DND-41 (cell line): ENCODE measurements around the gene OR6F1.

Experiments used
- EZH2 ChIP-seq: IDR thresholded peaks from 3 replicates; pipeline ENCODE4 v1.6.1; 2012; ENCODE audit warnings: borderline replicate concordance, low read depth, mild to moderate bottlenecking, moderate library complexity, low read length, inconsistent platforms; ENCODE audit not compliant: severe bottlenecking
- TF ChIP-seq, protein P1 (sequence below): IDR thresholded peaks from 2 replicates; pipeline ENCODE4 v1.5.1; 2012; ENCODE audit warnings: borderline replicate concordance, low read length, moderate library complexity, mild to moderate bottlenecking; ENCODE audit not compliant: poor library complexity, severe bottlenecking; ENCODE audit errors: extremely low read depth

DNA sequence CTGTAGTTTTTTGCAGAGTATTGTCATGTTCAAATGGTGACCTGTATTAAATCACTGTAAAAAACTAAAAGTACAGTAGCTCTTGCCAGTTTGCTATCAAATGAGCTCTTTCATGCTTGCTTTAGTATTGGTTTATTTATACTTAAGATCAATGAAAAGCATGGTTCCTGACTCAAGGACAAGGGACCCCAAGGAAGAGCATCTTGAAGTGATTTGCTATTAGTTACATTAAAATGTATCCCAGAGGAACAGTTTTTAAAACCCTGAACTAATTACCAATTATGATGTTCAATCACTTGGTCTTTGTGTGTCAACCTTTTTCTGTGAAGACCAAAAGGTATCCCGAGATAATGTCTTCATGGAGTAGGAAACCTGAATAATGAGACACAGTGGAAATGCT is 36.8 kb downstream of the OR6F1 start, which contains the start of gene OR13G1:
- TF ChIP-seq, protein P1, sequence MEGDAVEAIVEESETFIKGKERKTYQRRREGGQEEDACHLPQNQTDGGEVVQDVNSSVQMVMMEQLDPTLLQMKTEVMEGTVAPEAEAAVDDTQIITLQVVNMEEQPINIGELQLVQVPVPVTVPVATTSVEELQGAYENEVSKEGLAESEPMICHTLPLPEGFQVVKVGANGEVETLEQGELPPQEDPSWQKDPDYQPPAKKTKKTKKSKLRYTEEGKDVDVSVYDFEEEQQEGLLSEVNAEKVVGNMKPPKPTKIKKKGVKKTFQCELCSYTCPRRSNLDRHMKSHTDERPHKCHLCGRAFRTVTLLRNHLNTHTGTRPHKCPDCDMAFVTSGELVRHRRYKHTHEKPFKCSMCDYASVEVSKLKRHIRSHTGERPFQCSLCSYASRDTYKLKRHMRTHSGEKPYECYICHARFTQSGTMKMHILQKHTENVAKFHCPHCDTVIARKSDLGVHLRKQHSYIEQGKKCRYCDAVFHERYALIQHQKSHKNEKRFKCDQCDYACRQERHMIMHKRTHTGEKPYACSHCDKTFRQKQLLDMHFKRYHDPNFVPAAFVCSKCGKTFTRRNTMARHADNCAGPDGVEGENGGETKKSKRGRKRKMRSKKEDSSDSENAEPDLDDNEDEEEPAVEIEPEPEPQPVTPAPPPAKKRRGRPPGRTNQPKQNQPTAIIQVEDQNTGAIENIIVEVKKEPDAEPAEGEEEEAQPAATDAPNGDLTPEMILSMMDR: no peak
- TF ChIP-seq EZH2: no peak
